Measurements from ENCODE around the gene ALDH18A1.

- TF ChIP-seq, protein P1, sequence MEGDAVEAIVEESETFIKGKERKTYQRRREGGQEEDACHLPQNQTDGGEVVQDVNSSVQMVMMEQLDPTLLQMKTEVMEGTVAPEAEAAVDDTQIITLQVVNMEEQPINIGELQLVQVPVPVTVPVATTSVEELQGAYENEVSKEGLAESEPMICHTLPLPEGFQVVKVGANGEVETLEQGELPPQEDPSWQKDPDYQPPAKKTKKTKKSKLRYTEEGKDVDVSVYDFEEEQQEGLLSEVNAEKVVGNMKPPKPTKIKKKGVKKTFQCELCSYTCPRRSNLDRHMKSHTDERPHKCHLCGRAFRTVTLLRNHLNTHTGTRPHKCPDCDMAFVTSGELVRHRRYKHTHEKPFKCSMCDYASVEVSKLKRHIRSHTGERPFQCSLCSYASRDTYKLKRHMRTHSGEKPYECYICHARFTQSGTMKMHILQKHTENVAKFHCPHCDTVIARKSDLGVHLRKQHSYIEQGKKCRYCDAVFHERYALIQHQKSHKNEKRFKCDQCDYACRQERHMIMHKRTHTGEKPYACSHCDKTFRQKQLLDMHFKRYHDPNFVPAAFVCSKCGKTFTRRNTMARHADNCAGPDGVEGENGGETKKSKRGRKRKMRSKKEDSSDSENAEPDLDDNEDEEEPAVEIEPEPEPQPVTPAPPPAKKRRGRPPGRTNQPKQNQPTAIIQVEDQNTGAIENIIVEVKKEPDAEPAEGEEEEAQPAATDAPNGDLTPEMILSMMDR (IDR thresholded peaks at IDR 0.05; ENCODE audit: poor library complexity, severe bottlenecking): no peak
- TF ChIP-seq POLR2AphosphoS5 (IDR thresholded peaks at IDR 0.05) (no peak), EP300 (conservative IDR thresholded peaks at IDR 0.05; ENCODE audit: poor library complexity, severe bottlenecking) (no peak), EZH2 (IDR thresholded peaks at IDR 0.05; ENCODE audit: borderline replicate concordance, insufficient read depth, low read length, poor library complexity, severe bottlenecking) (no peak), TAF1 (IDR thresholded peaks at IDR 0.05; ENCODE audit: low read depth) (no peak), RAD21 (conservative IDR thresholded peaks at IDR 0.05) (no peak), SMC3 (conservative IDR thresholded peaks at IDR 0.05; ENCODE audit: poor library complexity) (no peak)
- TF ChIP-seq, protein P2, sequence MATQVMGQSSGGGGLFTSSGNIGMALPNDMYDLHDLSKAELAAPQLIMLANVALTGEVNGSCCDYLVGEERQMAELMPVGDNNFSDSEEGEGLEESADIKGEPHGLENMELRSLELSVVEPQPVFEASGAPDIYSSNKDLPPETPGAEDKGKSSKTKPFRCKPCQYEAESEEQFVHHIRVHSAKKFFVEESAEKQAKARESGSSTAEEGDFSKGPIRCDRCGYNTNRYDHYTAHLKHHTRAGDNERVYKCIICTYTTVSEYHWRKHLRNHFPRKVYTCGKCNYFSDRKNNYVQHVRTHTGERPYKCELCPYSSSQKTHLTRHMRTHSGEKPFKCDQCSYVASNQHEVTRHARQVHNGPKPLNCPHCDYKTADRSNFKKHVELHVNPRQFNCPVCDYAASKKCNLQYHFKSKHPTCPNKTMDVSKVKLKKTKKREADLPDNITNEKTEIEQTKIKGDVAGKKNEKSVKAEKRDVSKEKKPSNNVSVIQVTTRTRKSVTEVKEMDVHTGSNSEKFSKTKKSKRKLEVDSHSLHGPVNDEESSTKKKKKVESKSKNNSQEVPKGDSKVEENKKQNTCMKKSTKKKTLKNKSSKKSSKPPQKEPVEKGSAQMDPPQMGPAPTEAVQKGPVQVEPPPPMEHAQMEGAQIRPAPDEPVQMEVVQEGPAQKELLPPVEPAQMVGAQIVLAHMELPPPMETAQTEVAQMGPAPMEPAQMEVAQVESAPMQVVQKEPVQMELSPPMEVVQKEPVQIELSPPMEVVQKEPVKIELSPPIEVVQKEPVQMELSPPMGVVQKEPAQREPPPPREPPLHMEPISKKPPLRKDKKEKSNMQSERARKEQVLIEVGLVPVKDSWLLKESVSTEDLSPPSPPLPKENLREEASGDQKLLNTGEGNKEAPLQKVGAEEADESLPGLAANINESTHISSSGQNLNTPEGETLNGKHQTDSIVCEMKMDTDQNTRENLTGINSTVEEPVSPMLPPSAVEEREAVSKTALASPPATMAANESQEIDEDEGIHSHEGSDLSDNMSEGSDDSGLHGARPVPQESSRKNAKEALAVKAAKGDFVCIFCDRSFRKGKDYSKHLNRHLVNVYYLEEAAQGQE (IDR thresholded peaks at IDR 0.05; ENCODE audit: borderline replicate concordance): no peak
Observed at GRCh38 chr10:95567903-95568630, 88.4 kb downstream of the ALDH18A1 start.

All from neural cell (in vitro differentiated cells).